ENCODE data around the gene ANO3. TPM values are rescaled to one million over a fixed set of nuclear protein-coding genes. Genes with fewer than 3 reads are reported as not detected.

Gene ANO3
- total RNA-seq, 6 experiments from 2014 or later, result 0.71 to 2.6 (median 1.4) TPM

- Histone ChIP-seq H3K9me3 (no peaks in the 10 kb centered on the region), H3K4me3 (no peak overlapping the region), H3K27ac (no peak overlapping the region), H3K27me3 (no peaks in the 10 kb centered on the region), H3K36me3 (no peaks in the 10 kb centered on the region), H3K4me1 (no peaks in the 10 kb centered on the region)
- DNase-seq (no peak), ATAC-seq (no peak)
- intact Hi-C loops (cut with DNase I), result no loop called here
- 29% methylated on average over 5 of the region's 5 CpGs for WGBS (ENCODE audit: insufficient coverage, low coverage, low lambda C conversion rate, missing lambda C conversion rate)
- no peak for TF ChIP-seq POLR2A (IDR thresholded peaks at IDR 0.05)
- no peak for TF ChIP-seq CTCF (IDR thresholded peaks at IDR 0.05)
These were observed 380.6 kb downstream of the ANO3 start for GRCh38 chr11:26712497-26712896.

Other genes starting within 250 kb of the ANO3 start
- gene MUC15, start 240.1 kb downstream of the ANO3 start, total RNA-seq, result not detected

All from right lobe of liver (tissue), 6 donors.